ENCODE data around the gene IL15. TPM values are rescaled to one million over a fixed set of nuclear protein-coding genes. Genes with fewer than 3 reads are reported as not detected.
"Not testable (repeated sequence)": the region's sequence is repeated elsewhere in the genome, so short reads cannot be mapped to it uniquely, and the experiment has no call there.

Gene IL15
- total and polyA plus RNA-seq, 4 donors: 4.7 to 12.5 (median 8.1) TPM

- ATAC-seq (ENCODE audit: insufficient read depth, low FRiP score) (no peak), DNase-seq (no peak)
- Histone ChIP-seq H3K27me3 (ENCODE audit: control insufficient read depth in 3 of 3, insufficient read depth in 3 of 3, low read length in 2 of 3) (no peaks in the 10 kb centered on the region), H3K4me3 (no peak overlapping the region), H3K36me3 (ENCODE audit: control insufficient read depth in 4 of 4, insufficient read depth in 4 of 4, low read length in 4 of 4) (no peaks in the 10 kb centered on the region), H3K9ac (ENCODE audit: insufficient read depth in 1 of 2, low read length in 2 of 2) (no peak overlapping the region), H3K4me1 (ENCODE audit: control insufficient read depth in 5 of 5, insufficient read depth in 5 of 5, low read length in 5 of 5) (peaks cover 0 to 2% (median 0%) of the 10 kb centered on the region in 5 donors), H3K9me3 (ENCODE audit: control insufficient read depth in 4 of 4, insufficient read depth in 3 of 4, low read length in 3 of 4) (peaks cover 0 to 3% (median 0%) of the 10 kb centered on the region in 4 donors), H3K27ac (ENCODE audit: low read depth in 1 of 2, low read length in 1 of 2) (no peak overlapping the region)
- no peak for TF ChIP-seq CTCF (IDR thresholded peaks at IDR 0.05; ENCODE audit: control extremely low read depth, extremely low read depth)
These were observed 26.0 kb upstream of the IL15 start for GRCh38 chr4:141610365-141610764.

GRCh38 chr4:141614878-141615586 lies 21.4 kb upstream of the IL15 start:
- H3K9ac ChIP-seq (ENCODE audit: insufficient read depth in 1 of 2, low read length in 2 of 2): no peak overlapping the region
- WGBS, 2 donors: 68 to 79% methylated on average over 11 of the region's 11 CpGs
- DNase-seq: peak in 2 of 3 donors; percentile 20 to 44

GRCh38 chr4:141615587-141615918 lies 20.8 kb upstream of the IL15 start:
- 95 to 98% methylated on average over 8 of the region's 8 CpGs for WGBS, 2 donors
- ATAC-seq (ENCODE audit: insufficient read depth, low FRiP score); H3K9me3 ChIP-seq (ENCODE audit: control insufficient read depth in 4 of 4, insufficient read depth in 3 of 4, low read length in 3 of 4); H3K27me3 ChIP-seq (ENCODE audit: control insufficient read depth in 3 of 3, insufficient read depth in 3 of 3, low read length in 2 of 3); DNase-seq; H3K36me3 ChIP-seq (ENCODE audit: control insufficient read depth in 4 of 4, insufficient read depth in 4 of 4, low read length in 4 of 4); H3K27ac ChIP-seq (ENCODE audit: low read depth in 1 of 2, low read length in 1 of 2); H3K9ac ChIP-seq (ENCODE audit: insufficient read depth in 1 of 2, low read length in 2 of 2); H3K4me1 ChIP-seq (ENCODE audit: control insufficient read depth in 5 of 5, insufficient read depth in 5 of 5, low read length in 5 of 5); H3K4me3 ChIP-seq: not testable (repeated sequence)

More at GRCh38 chr4:141614878-141615586, 21.4 kb upstream of the IL15 start:
- H3K36me3 ChIP-seq (ENCODE audit: control insufficient read depth in 4 of 4, insufficient read depth in 4 of 4, low read length in 4 of 4): no peaks in the 10 kb centered on the region
- no peak for TF ChIP-seq CTCF (IDR thresholded peaks at IDR 0.05; ENCODE audit: control extremely low read depth, extremely low read depth)
- H3K4me1 ChIP-seq (ENCODE audit: control insufficient read depth in 5 of 5, insufficient read depth in 5 of 5, low read length in 5 of 5): peaks cover 0 to 2% (median 0%) of the 10 kb centered on the region in 5 donors
- no peaks in the 10 kb centered on the region for H3K27me3 ChIP-seq (ENCODE audit: control insufficient read depth in 3 of 3, insufficient read depth in 3 of 3, low read length in 2 of 3)
- peaks cover 0 to 1% (median 0%) of the 10 kb centered on the region in 4 donors for H3K9me3 ChIP-seq (ENCODE audit: control insufficient read depth in 4 of 4, insufficient read depth in 3 of 4, low read length in 3 of 4)
- ATAC-seq (ENCODE audit: insufficient read depth, low FRiP score): no peak
- H3K4me3 ChIP-seq: no peak overlapping the region
- H3K27ac ChIP-seq (ENCODE audit: low read depth in 1 of 2, low read length in 1 of 2): no peak overlapping the region

- no peaks in the 10 kb centered on the region for H3K4me1 ChIP-seq (ENCODE audit: control insufficient read depth in 5 of 5, insufficient read depth in 5 of 5, low read length in 5 of 5)
- TF ChIP-seq CTCF (IDR thresholded peaks at IDR 0.05; ENCODE audit: control extremely low read depth, extremely low read depth): no peak
- WGBS, 2 donors: 92 to 98% methylated on average over 1 of the region's 1 CpG
- no peaks in the 10 kb centered on the region for H3K27me3 ChIP-seq (ENCODE audit: control insufficient read depth in 3 of 3, insufficient read depth in 3 of 3, low read length in 2 of 3)
- H3K9me3 ChIP-seq (ENCODE audit: control insufficient read depth in 4 of 4, insufficient read depth in 3 of 4, low read length in 3 of 4): peaks cover 0 to 1% (median 0%) of the 10 kb centered on the region in 4 donors
- ATAC-seq (ENCODE audit: insufficient read depth, low FRiP score) (no peak), DNase-seq (no peak)
- no peak overlapping the region for H3K4me3 ChIP-seq
- no peak overlapping the region for H3K9ac ChIP-seq (ENCODE audit: insufficient read depth in 1 of 2, low read length in 2 of 2)
- H3K27ac ChIP-seq (ENCODE audit: low read depth in 1 of 2, low read length in 1 of 2): no peak overlapping the region
- H3K36me3 ChIP-seq (ENCODE audit: control insufficient read depth in 4 of 4, insufficient read depth in 4 of 4, low read length in 4 of 4): no peaks in the 10 kb centered on the region
These were observed 15.7 kb upstream of the IL15 start for GRCh38 chr4:141620715-141621114.

All from lung (tissue), 12 donors.